SK-N-SH (cell line): ENCODE data around the gene NCAM1. TPM values are rescaled to one million over a fixed set of nuclear protein-coding genes. Genes with fewer than 3 reads are reported as not detected.
A peak's percentile ranks its signal among the peaks of the same experiment; 100 is the strongest.

Source experiments
- CTCF ChIA-PET: fragments of 300-600, 350-600 bp; formaldehyde crosslinking; extraction: SDS; loops from one replicate; lab custom pipeline; 2021; lab: Yijun Ruan, JAX
- POLR2A ChIA-PET: fragments of 350-600 bp; sonication (Branson Sonifier 250); formaldehyde crosslinking; extraction: SDS; loops from one replicate; lab custom pipeline; 2020; ENCODE audit warnings: antibody characterized with exemption, inconsistent platforms; lab: Yijun Ruan, JAX
- DNase-seq: peaks from one replicate; pipeline ENCODE4 v3.0.0; 2012
- H2AFZ ChIP-seq: fragments of 200-600 bp; sonication (generic); 2 replicates; pipeline ENCODE4 v1.8.1; 2016; ENCODE audit warnings: antibody characterized with exemption, mild to moderate bottlenecking, low read depth
- H3F3A ChIP-seq: fragments of 200-600 bp; sonication (generic); replicated peaks from 2 replicates; pipeline ENCODE3; 2016; ENCODE audit warnings: antibody characterized with exemption, mild to moderate bottlenecking; ENCODE audit not compliant: insufficient read depth
- H3K27ac ChIP-seq, 2 experiments: fragments of 200-500 bp in 1 of 2; fragments of 200-600 bp in 1 of 2; sonication (Bioruptor generic) in 1 of 2; sonication (generic), shearing (Covaris generic) in 1 of 2; 2 replicates each; pipeline versions ENCODE4 v1.5.1 to v1.6.1; 2014 to 2016; ENCODE audit warnings: low read depth in 2 of 2, inconsistent platforms in 1 of 2, low read length in 1 of 2, mild to moderate bottlenecking in 1 of 2, mixed read lengths in 1 of 2
- H3K27me3 ChIP-seq: fragments of 200-600 bp; sonication (generic), shearing (Covaris generic); 2 replicates; pipeline ENCODE4 v1.6.1; 2016; ENCODE audit warnings: mixed run types; ENCODE audit not compliant: insufficient read depth
- H3K36me3 ChIP-seq, 2 experiments: fragments of 200-500 bp in 1 of 2; fragments of 200-600 bp in 1 of 2; sonication (Bioruptor generic) in 1 of 2; sonication (generic) in 1 of 2; replicated peaks in 1 of 2; 2 replicates each; pipeline versions ENCODE3 to v1.5.1; 2014 to 2016; ENCODE audit warnings: low read length in 1 of 2, mild to moderate bottlenecking in 1 of 2; ENCODE audit not compliant: insufficient read depth in 2 of 2, control insufficient read depth in 1 of 2
- H3K4me1 ChIP-seq, 2 experiments: fragments of 200-500 bp in 1 of 2; fragments of 200-600 bp in 1 of 2; sonication (Bioruptor generic) in 1 of 2; sonication (generic), shearing (Covaris generic) in 1 of 2; 2 replicates each; pipeline versions ENCODE4 v1.5.1 to v1.6.1; 2014 to 2016; ENCODE audit warnings: low read depth in 1 of 2, low read length in 1 of 2, mixed run types in 1 of 2; ENCODE audit not compliant: insufficient read depth in 2 of 2, control insufficient read depth in 1 of 2
- H3K4me2 ChIP-seq: fragments of 200-600 bp; sonication (generic), shearing (Covaris generic); 2 replicates; pipeline ENCODE4 v1.6.1; 2017; ENCODE audit warnings: mixed run types
- H3K4me3 ChIP-seq, 2 experiments: fragments of 200-500 bp in 1 of 2; fragments of 200-600 bp in 1 of 2; sonication (Bioruptor generic) in 1 of 2; sonication (generic), shearing (Covaris generic) in 1 of 2; 2 replicates each; pipeline versions ENCODE4 v1.5.1 to v1.8.1; 2014 to 2016; ENCODE audit warnings: low read depth in 2 of 2, inconsistent platforms in 1 of 2, low read length in 1 of 2, mild to moderate bottlenecking in 1 of 2, mixed read lengths in 1 of 2, moderate library complexity in 1 of 2
- H3K79me2 ChIP-seq: fragments of 200-600 bp; sonication (generic); 2 replicates; pipeline ENCODE4 v1.8.1; 2017; ENCODE audit warnings: mild to moderate bottlenecking; ENCODE audit not compliant: insufficient read depth
- H3K9ac ChIP-seq: fragments of 200-600 bp; sonication (generic); 2 replicates; pipeline ENCODE4 v1.6.1; 2017; ENCODE audit warnings: mixed run types
- H3K9me2 ChIP-seq: fragments of 200-600 bp; sonication (generic); 2 replicates; pipeline ENCODE4 v1.6.1; 2017; ENCODE audit warnings: mixed run types
- H3K9me3 ChIP-seq: fragments of 200-600 bp; sonication (generic); 2 replicates; pipeline ENCODE4 v1.6.1; 2017; ENCODE audit warnings: mixed run types, mild to moderate bottlenecking, moderate library complexity
- H4K20me1 ChIP-seq: fragments of 200-600 bp; sonication (generic); 2 replicates; pipeline ENCODE4 v1.6.1; 2017; ENCODE audit warnings: mild to moderate bottlenecking, mixed run types; ENCODE audit not compliant: insufficient read depth
- CHD2 ChIP-seq: fragments of 150-350 bp; IDR thresholded peaks from 2 replicates; pipeline ENCODE4 v1.6.1; 2018; ENCODE audit warnings: low read length; ENCODE audit not compliant: partially characterized antibody
- EP300 ChIP-seq, 2 experiments: IDR thresholded peaks; 2 replicates each; pipeline versions ENCODE4 v1.4.0 to v1.6.1; 2012; ENCODE audit warnings: borderline replicate concordance in 1 of 2, low read depth in 1 of 2, low read length in 1 of 2
- FOSL2 ChIP-seq: IDR thresholded peaks from 2 replicates; pipeline ENCODE4 v1.4.0; 2012; ENCODE audit warnings: low read depth, mild to moderate bottlenecking, moderate library complexity, borderline replicate concordance
- FOXJ3 ChIP-seq: sonication (generic); formaldehyde crosslinking; IDR thresholded peaks from 2 replicates; pipeline ENCODE4 v1.5.1; 2020; ENCODE audit warnings: mild to moderate bottlenecking, missing genetic modification reagents
- GABPA ChIP-seq: IDR thresholded peaks from 2 replicates; pipeline ENCODE4 v1.4.0; 2012; ENCODE audit warnings: low read depth, mild to moderate bottlenecking
- GATA2 ChIP-seq: sonication (generic); formaldehyde crosslinking; IDR thresholded peaks from 2 replicates; pipeline ENCODE4 v1.5.0; 2020; ENCODE audit warnings: mild to moderate bottlenecking, missing genetic modification reagents
- JUND ChIP-seq: IDR thresholded peaks from 2 replicates; pipeline ENCODE4 v1.4.0; 2012
- NFIC ChIP-seq: IDR thresholded peaks from 2 replicates; pipeline ENCODE4 v1.4.0; 2012; ENCODE audit warnings: borderline replicate concordance
- POLR2AphosphoS5 ChIP-seq: IDR thresholded peaks from 2 replicates; pipeline ENCODE4 v1.6.1; 2012; ENCODE audit warnings: low read depth, low read length
- TCF12 ChIP-seq: IDR thresholded peaks from 2 replicates; pipeline ENCODE4 v1.4.0; 2012
- TEAD4 ChIP-seq: IDR thresholded peaks from 2 replicates; pipeline ENCODE4 v1.4.0; 2012; ENCODE audit warnings: mild to moderate bottlenecking, borderline replicate concordance; ENCODE audit not compliant: insufficient read depth
- WGBS: methylation state at CpG from one replicate; pipeline ENCODE4 v1.1.6; 2017; ENCODE audit warnings: low lambda C conversion rate; 5-methylcytosine and 5-hydroxymethylcytosine counted together
- polyA plus RNA-seq, 3 experiments: library from polyadenylated mRNA; depleted of rRNA; stranded (reverse); fragments of >200 nt; gene quantifications; 2 replicates each; pipeline ENCODE4 v1.2.3, GENCODE V29; 2012
- TF ChIP-seq, protein P1 (sequence below): IDR thresholded peaks from 2 replicates; pipeline ENCODE4; 2012

NCAM1 gene
- polyA plus RNA-seq, 1 of the 3 experiments (the other 2 are of a cell fraction), result 19.4 TPM

DNA sequence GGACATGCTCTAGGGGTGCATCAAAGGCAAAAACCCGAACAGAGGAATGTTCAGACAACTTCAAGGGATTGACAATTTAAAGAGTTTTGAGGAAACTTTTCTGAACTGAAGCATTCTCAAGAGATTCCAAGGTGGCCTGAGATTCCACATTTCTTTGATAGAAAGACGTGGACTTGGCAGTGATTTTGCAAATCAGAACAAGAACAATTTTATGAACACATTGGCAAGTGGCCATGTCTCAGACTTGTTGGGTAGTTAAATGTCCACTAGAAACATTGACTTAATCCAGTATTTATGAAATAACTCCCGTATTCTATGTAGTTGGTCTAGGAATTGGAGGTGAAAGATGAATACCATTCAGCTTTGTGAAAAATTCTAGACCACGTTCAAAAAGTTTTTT is 13.8 kb downstream of the NCAM1 start:
- POLR2A ChIA-PET, result no interaction called here
- DNase-seq, result no peak
- H3K4me1 ChIP-seq, result peaks cover 10 to 13% of the 10 kb centered on the region in 2 experiments; a peak in 3 of 4 replicates
- H3K27me3 ChIP-seq, result no peaks in the 10 kb centered on the region
- H3K79me2 ChIP-seq, result no peaks in the 10 kb centered on the region; the same call in 1 of the 2 replicates
- H4K20me1 ChIP-seq, result no peaks in the 10 kb centered on the region
- H3F3A ChIP-seq, result no peaks in the 10 kb centered on the region
- H3K9me2 ChIP-seq, result no peaks in the 10 kb centered on the region
- H3K9me3 ChIP-seq, result no peaks in the 10 kb centered on the region
- no peaks in the 10 kb centered on the region for H3K36me3 ChIP-seq
- no peak for TF ChIP-seq FOXJ3
- no peak overlapping the region for H3K4me3 ChIP-seq
- H3K9ac ChIP-seq, result no peak overlapping the region
- CTCF ChIA-PET, result interaction anchor here (1.6 to 3.1 kb wide), 3 partner anchors 20 to 387 kb away, joined by 4 to 13 read pairs (median 5); no protein-coding TSS in a partner anchor
- 66% methylated on average over 4 of the region's 4 CpGs for WGBS
- H3K27ac ChIP-seq, result peak overlapping the region in 1 of 2 experiments; percentile 77; a peak in 1 of 4 replicates
- no peak overlapping the region for H2AFZ ChIP-seq
- H3K4me2 ChIP-seq, result no peak overlapping the region

DNA sequence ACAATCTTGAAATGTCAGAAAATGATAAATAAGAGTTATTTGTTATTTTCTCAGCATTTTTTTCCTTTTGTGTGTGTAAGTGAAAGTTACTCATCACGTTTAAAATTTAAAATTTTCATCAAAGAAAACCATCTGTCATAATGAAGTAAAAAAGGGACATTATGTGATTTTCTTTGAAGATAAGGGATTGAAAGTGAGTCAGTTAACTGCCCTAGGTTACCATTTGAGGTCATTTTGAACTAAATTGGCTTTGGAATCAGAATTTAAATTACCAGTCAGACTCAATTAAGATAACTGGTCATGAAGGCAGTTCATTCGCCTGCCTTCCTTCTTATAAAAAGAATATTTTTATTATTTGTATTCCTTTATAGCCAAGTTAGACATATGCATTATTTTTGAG is 14.3 kb downstream of the NCAM1 start:
- H3K79me2 ChIP-seq, result no peaks in the 10 kb centered on the region; the same call in 1 of the 2 replicates

DNA sequence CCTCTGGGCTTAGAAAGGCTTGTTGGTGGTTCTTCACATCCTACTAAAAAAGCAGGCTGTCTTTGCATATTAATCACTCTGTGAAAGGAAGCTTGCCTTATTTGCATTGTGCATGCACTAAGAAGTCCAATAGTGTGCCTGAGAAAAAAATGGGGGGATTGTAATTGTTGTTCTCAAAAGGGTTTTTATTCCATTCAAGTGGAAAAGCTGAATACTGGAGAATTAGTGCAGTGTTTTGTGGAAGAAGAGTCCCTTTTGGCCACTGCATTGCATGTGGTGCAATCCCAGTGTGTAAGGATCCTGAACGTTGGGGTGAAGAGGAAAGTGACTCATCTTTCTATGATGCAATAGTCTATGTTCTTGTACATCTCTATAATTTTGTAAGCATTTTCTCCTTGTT is 16.5 kb downstream of the NCAM1 start:
- Histone ChIP-seq H3K36me3 (no peaks in the 10 kb centered on the region), H3K27me3 (no peaks in the 10 kb centered on the region), H3K4me2 (no peak overlapping the region), H3K9me3 (no peaks in the 10 kb centered on the region), H3K9me2 (no peaks in the 10 kb centered on the region), H3K27ac (no peak overlapping the region), H3K4me1 (peaks cover 10 to 13% of the 10 kb centered on the region in 2 experiments; a peak in 3 of 4 replicates), H3K9ac (no peak overlapping the region), H3K4me3 (no peak overlapping the region), H3K79me2 (no peaks in the 10 kb centered on the region), H2AFZ (peak overlapping the region; percentile 64; the same call in 1 of the 2 replicates), H4K20me1 (no peaks in the 10 kb centered on the region), H3F3A (no peaks in the 10 kb centered on the region)
- 6% methylated on average over 1 of the region's 1 CpG for WGBS
- DNase-seq, result no peak
- TF ChIP-seq NFIC, result no peak
- peak; percentile 59; the same call in 1 of the 2 replicates for TF ChIP-seq FOSL2
- TF ChIP-seq JUND, result peak; percentile 42; the same call in 1 of the 2 replicates
- ChIA-PET CTCF (interaction anchor here (1.1 to 1.7 kb wide), 3 partner anchors 12 to 389 kb away, joined by 3 to 6 read pairs (median 3); no protein-coding TSS in a partner anchor), POLR2A (no interaction called here)

More for the DNA sequence above, 14.3 kb downstream of the NCAM1 start:
- Histone ChIP-seq H3K4me1 (peaks cover 10 to 13% of the 10 kb centered on the region in 2 experiments; a peak in 3 of 4 replicates), H3K36me3 (no peaks in the 10 kb centered on the region)
- POLR2A ChIA-PET, result no interaction called here
- TF ChIP-seq CHD2, result no peak
- no peak for TF ChIP-seq GABPA
- no peak; the same call in 1 of the 2 replicates for TF ChIP-seq POLR2AphosphoS5
- TF ChIP-seq TEAD4, result peak; percentile 31; the same call in 1 of the 2 replicates
- peak; percentile 40 for TF ChIP-seq TCF12
- peak in 1 of 2 experiments; percentile 84; a peak in 1 of 4 replicates for TF ChIP-seq EP300 (IDR thresholded peaks at IDR 0.05; ENCODE audit: borderline replicate concordance in 1 of 2, low read depth in 1 of 2, low read length in 1 of 2)
- peak; percentile 86 for TF ChIP-seq GATA2 (CRISPR knock-in tag)
- TF ChIP-seq, protein P1, sequence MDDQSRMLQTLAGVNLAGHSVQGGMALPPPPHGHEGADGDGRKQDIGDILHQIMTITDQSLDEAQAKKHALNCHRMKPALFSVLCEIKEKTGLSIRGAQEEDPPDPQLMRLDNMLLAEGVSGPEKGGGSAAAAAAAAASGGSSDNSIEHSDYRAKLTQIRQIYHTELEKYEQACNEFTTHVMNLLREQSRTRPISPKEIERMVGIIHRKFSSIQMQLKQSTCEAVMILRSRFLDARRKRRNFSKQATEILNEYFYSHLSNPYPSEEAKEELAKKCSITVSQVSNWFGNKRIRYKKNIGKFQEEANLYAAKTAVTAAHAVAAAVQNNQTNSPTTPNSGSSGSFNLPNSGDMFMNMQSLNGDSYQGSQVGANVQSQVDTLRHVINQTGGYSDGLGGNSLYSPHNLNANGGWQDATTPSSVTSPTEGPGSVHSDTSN, result peak; percentile 62
- TF ChIP-seq, all 33 proteins: peak for 5
- Histone ChIP-seq H4K20me1 (no peaks in the 10 kb centered on the region), H2AFZ (no peak overlapping the region), H3K4me3 (no peak overlapping the region), H3K9ac (no peak overlapping the region), H3K27ac (peak overlapping the region in 1 of 2 experiments; percentile 77; a peak in 1 of 4 replicates), H3K27me3 (no peaks in the 10 kb centered on the region), H3K9me2 (no peaks in the 10 kb centered on the region), H3K9me3 (no peaks in the 10 kb centered on the region), H3F3A (no peaks in the 10 kb centered on the region), H3K4me2 (no peak overlapping the region)
- no peak for DNase-seq
- WGBS, result 29% methylated on average over 2 of the region's 2 CpGs
- CTCF ChIA-PET, result interaction anchor here (1.6 to 1.7 kb wide), 2 partner anchors 20 to 139 kb away, joined by 4 to 5 read pairs; no protein-coding TSS in a partner anchor
